HG03558 (cell line): Measurements from ENCODE around the gene FAM25G.
"Not testable (repeated sequence)": the region's sequence is repeated elsewhere in the genome, so short reads cannot be mapped to it uniquely, and the experiment has no call there.

Source experiments
- ATAC-seq: cut with Tn5 transposase; IDR thresholded peaks from one replicate; pipeline ENCODE4 v1.9.1; 2021; ENCODE audit warnings: moderate number of reproducible peaks; ENCODE audit not compliant: unreplicated experiment; ENCODE audit errors: extremely low read depth

Gene FAM25G

GRCh38 chr10:47491600-47491999 is at the start of gene FAM25G:
TSS of gene FAM25G (minus strand) at chr10:47491700. CDS start at chr10:47491674, 26 bp downstream.
- ATAC-seq: not testable (repeated sequence)

- not testable (repeated sequence) for ATAC-seq
Measured at GRCh38 chr10:47536430-47536829, 44.9 kb upstream of the FAM25G start.

- ATAC-seq: not testable (repeated sequence)
Measured at GRCh38 chr10:47523475-47523874, 32.0 kb upstream of the FAM25G start, which contains the start of gene AGAP9. TSS of gene AGAP9 (minus strand) at chr10:47523638. CDS start at chr10:47523526, 112 bp downstream.

- ATAC-seq: not testable (repeated sequence)
Measured at GRCh38 chr10:47502313-47502712, 10.8 kb upstream of the FAM25G start.

- not testable (repeated sequence) for ATAC-seq
Measured at GRCh38 chr10:47494226-47494625, 2.7 kb upstream of the FAM25G start.

- not testable (repeated sequence) for ATAC-seq
Measured at GRCh38 chr10:47489630-47490029, 1.9 kb downstream of the FAM25G start.

- ATAC-seq: not testable (repeated sequence)
Measured at GRCh38 chr10:47485943-47486342, 5.6 kb downstream of the FAM25G start.

GRCh38 chr10:47484786-47485185 is 6.7 kb downstream of the FAM25G start:
- not testable (repeated sequence) for ATAC-seq

GRCh38 chr10:47483923-47484322 is 7.6 kb downstream of the FAM25G start, which contains the start of gene ANXA8:
TSS of gene ANXA8 (minus strand) at chr10:47484115. CDS start at chr10:47483933, 182 bp downstream.
- ATAC-seq: not testable (repeated sequence)

- not testable (repeated sequence) for ATAC-seq
Measured at GRCh38 chr10:47482367-47482766, 9.1 kb downstream of the FAM25G start.

- not testable (repeated sequence) for ATAC-seq
Measured at GRCh38 chr10:47481768-47482181, 9.7 kb downstream of the FAM25G start.

GRCh38 chr10:47481182-47481766 is 10.2 kb downstream of the FAM25G start:
- ATAC-seq: not testable (repeated sequence)

- not testable (repeated sequence) for ATAC-seq
Measured at GRCh38 chr10:47480133-47480532, 11.4 kb downstream of the FAM25G start.

- not testable (repeated sequence) for ATAC-seq
Measured at GRCh38 chr10:47478114-47478513, 13.4 kb downstream of the FAM25G start.

- ATAC-seq: not testable (repeated sequence)
Measured at GRCh38 chr10:47477078-47477477, 14.4 kb downstream of the FAM25G start.

- ATAC-seq: not testable (repeated sequence)
Measured at GRCh38 chr10:47475101-47475500, 16.4 kb downstream of the FAM25G start.

- ATAC-seq: not testable (repeated sequence)
Measured at GRCh38 chr10:47473516-47473915, 18.0 kb downstream of the FAM25G start.

- not testable (repeated sequence) for ATAC-seq
Measured at GRCh38 chr10:47472647-47473046, 18.9 kb downstream of the FAM25G start.

GRCh38 chr10:47472072-47472471 is 19.4 kb downstream of the FAM25G start:
- ATAC-seq: not testable (repeated sequence)

- ATAC-seq: not testable (repeated sequence)
Measured at GRCh38 chr10:47468731-47469528, 22.6 kb downstream of the FAM25G start.

GRCh38 chr10:47467957-47468356 is 23.5 kb downstream of the FAM25G start:
- not testable (repeated sequence) for ATAC-seq
